HG03575 (cell line): Measurements from ENCODE around the gene LILRA1.

Experiments
- ATAC-seq: cut with Tn5 transposase; IDR thresholded peaks from one replicate; pipeline ENCODE4 v1.9.1; 2021; ENCODE audit not compliant: unreplicated experiment, insufficient number of reproducible peaks, low FRiP score; ENCODE audit errors: extremely low read depth

LILRA1 gene

DNA sequence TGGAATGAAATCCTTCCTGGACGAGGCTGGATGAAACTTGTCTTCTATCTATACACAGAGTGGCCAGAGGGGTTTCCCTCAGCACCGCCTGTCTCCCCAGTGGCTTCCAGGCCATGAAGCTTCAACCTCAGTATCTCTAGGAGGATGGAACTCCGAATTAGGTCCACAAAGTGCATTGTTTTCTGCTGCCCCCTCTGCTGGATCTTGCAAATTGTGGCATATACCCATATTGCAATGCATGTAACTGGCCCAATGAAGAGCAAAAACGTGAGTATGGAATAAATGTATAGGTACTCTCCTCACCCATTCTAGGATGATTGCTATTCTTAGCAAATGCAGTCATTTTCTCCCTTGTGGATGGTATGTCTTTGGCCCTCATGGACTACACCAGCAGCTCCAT is 54.7 kb downstream of the LILRA1 start:
- ATAC-seq = no peak

DNA sequence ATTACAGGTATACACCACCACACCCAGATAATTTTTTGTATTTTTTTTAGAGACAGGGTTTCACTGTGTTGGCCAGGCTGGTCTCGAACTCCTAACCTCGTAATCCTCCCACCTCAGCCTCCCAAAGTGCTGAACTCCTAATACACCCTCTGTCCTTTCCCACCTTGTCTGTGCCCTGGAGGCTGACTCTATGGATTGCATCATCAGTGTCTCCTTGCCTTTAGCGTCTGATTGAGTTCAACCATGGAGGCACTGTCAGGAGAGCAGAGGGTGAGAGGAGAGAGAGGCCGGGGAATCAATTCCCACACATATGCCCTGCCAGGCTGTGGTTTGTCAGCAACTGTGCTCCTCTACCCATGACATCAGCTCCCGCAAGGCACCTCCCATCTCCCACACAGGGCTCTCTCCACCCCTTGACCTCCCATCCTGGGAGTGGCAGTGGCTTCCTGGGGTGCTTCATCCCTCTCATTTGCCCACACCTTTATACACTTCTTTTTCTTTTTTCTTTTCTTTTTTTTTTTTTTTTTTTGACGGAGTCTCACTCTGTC is 56.8 kb downstream of the LILRA1 start:
- no peak for ATAC-seq
